ENCODE results near the gene LYZL4. TPM values are rescaled to one million over a fixed set of nuclear protein-coding genes. Genes with fewer than 3 reads are reported as not detected.

Gene LYZL4
- total and polyA plus RNA-seq, 10 of the 15 experiments (the other 5 are each of a cell fraction or from before 2014, with no cell fraction given) = 0.10 to 0.11 (median 0.11) TPM; not detected in 7

DNA sequence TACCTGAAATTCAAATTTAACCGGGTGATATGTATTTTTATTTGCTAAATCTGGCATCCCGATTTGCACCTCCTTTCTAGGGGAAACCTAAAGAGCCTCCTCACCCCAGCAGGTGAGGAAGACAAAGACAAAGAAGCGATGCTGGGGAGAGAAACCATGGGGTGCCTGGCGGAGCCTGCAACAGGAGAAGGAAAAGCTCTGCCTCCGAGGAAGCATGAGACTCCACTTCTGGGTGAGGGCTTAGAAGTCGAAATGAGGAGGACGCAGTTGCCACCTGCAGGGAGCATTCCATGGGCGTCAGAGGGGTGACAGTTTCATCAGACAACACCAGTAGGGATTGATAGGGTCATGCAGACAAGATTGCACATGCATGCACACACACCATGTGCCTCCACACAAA is 30.5 kb upstream of the LYZL4 start (continued):
- TF ChIP-seq, protein P1, sequence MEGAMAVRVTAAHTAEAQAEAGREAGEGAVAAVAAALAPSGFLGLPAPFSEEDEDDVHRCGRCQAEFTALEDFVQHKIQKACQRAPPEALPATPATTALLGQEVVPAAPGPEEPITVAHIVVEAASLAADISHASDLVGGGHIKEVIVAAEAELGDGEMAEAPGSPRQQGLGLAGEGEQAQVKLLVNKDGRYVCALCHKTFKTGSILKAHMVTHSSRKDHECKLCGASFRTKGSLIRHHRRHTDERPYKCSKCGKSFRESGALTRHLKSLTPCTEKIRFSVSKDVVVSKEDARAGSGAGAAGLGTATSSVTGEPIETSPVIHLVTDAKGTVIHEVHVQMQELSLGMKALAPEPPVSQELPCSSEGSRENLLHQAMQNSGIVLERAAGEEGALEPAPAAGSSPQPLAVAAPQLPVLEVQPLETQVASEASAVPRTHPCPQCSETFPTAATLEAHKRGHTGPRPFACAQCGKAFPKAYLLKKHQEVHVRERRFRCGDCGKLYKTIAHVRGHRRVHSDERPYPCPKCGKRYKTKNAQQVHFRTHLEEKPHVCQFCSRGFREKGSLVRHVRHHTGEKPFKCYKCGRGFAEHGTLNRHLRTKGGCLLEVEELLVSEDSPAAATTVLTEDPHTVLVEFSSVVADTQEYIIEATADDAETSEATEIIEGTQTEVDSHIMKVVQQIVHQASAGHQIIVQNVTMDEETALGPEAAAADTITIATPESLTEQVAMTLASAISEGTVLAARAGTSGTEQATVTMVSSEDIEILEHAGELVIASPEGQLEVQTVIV (IDR thresholded peaks at IDR 0.05; ENCODE audit: borderline replicate concordance, partially characterized antibody) = no peak
- no peak for TF ChIP-seq RAD21 (IDR thresholded peaks at IDR 0.05; ENCODE audit: insufficient read depth, low read depth, low read length)
- TF ChIP-seq, protein P2, sequence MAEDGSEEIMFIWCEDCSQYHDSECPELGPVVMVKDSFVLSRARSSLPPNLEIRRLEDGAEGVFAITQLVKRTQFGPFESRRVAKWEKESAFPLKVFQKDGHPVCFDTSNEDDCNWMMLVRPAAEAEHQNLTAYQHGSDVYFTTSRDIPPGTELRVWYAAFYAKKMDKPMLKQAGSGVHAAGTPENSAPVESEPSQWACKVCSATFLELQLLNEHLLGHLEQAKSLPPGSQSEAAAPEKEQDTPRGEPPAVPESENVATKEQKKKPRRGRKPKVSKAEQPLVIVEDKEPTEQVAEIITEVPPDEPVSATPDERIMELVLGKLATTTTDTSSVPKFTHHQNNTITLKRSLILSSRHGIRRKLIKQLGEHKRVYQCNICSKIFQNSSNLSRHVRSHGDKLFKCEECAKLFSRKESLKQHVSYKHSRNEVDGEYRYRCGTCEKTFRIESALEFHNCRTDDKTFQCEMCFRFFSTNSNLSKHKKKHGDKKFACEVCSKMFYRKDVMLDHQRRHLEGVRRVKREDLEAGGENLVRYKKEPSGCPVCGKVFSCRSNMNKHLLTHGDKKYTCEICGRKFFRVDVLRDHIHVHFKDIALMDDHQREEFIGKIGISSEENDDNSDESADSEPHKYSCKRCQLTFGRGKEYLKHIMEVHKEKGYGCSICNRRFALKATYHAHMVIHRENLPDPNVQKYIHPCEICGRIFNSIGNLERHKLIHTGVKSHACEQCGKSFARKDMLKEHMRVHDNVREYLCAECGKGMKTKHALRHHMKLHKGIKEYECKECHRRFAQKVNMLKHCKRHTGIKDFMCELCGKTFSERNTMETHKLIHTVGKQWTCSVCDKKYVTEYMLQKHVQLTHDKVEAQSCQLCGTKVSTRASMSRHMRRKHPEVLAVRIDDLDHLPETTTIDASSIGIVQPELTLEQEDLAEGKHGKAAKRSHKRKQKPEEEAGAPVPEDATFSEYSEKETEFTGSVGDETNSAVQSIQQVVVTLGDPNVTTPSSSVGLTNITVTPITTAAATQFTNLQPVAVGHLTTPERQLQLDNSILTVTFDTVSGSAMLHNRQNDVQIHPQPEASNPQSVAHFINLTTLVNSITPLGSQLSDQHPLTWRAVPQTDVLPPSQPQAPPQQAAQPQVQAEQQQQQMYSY (CRISPR knock-in tag; IDR thresholded peaks at IDR 0.05) = no peak
- TF ChIP-seq FOXK2 (IDR thresholded peaks at IDR 0.05) = no peak
- no peak for TF ChIP-seq SIX5 (IDR thresholded peaks at IDR 0.05; ENCODE audit: low read depth, low read length, severe bottlenecking)
- TF ChIP-seq POLR2A (IDR thresholded peaks at IDR 0.05; ENCODE audit: low read depth, low read length) = no peak
- no peak for TF ChIP-seq GATAD2B (conservative IDR thresholded peaks at IDR 0.05; ENCODE audit: low read depth)
- no peak for TF ChIP-seq NBN (IDR thresholded peaks at IDR 0.05)
- TF ChIP-seq PML (IDR thresholded peaks at IDR 0.05; ENCODE audit: low read length) = no peak

Measured in GM12878 (cell line).